Embryonic facial prominence (tissue), 1 donor: ENCODE measurements around the gene NPTX1.

Source experiments
- DNase-seq: peaks from one replicate; pipeline ENCODE4 v3.0.0-alpha.2; 2016; ENCODE audit errors: extremely low spot score

The NPTX1 gene

GRCh38 chr17:80443916-80444643, 32.3 kb downstream of the NPTX1 start:
- no peak for DNase-seq

DNA sequence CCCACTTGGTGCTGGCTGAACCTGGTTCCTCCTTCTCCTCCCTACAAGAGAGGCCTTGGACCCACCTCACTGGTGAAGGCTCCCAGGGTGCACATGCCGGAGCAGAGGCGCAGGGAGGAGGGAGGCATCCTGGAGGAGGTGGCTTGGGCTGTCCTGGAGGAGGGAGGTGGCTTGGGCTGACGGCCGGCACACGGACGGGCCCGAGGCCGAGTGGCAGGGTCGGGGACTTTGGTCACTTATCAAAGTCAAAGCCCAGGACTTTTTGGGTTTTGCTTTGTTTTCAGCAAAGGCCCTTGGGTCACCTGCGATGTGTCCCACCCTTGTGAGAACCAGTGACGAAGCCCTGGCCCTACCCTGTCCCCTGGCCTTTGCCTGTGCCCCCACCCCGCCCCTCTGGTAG, 32.9 kb downstream of the NPTX1 start:
- DNase-seq: no peak

DNA sequence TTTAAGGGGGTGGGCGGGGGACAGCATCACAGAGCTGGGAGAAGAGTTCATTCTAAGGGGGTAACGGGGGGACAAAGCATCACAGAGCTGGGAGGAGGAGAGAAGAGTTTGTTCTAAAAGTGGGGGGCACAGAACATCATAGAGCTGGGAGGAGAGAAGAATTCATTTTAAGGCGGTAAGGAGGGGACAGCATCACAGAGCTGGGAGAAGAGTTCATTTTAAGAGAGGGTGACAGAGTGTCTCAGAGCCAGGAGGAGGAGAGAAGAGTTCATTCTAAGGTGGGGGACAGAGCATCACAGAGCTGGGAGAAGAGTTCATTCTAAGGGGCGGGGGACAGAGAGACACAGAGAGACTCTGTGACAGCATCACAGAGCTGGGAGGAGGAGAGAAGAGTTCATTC, 33.6 kb downstream of the NPTX1 start:
- DNase-seq: no peak

GRCh38 chr17:80442323-80442659, 34.1 kb downstream of the NPTX1 start:
- DNase-seq: no peak

DNA sequence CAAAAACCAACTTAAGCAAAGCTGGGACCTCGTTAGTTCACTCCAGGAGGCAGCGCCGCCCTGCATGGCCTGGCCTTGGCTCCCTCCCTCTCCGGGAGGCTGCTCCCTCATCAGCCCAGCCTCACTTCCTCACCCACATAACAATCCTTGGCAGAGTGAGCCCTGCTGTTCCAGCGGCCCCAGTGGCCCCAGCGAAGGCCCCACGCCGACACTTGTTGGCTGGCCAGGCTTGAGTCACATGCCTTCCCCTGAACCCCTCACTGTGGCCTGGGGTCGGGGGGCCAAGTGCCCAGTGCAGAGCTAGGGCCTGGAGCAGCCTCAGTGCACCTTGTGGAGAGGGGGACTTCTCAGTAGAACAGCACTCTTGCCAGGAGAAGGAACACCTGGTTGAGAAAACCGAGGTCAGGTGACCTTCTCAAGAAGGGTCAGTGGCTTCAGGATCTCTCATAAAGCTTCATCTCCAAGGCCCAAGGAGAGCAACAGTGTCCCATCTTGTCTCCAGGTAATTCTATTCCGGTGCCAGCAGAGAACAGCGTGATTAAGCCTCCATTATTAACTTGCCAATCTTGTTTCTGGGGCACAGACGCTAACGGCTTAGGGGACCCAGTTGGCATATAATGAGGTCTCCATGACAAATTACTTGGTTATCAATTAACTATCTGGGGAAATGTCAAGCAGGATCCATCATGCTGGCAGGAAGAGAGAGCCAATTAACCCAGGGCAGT, 34.6 kb downstream of the NPTX1 start:
- no peak for DNase-seq

DNA sequence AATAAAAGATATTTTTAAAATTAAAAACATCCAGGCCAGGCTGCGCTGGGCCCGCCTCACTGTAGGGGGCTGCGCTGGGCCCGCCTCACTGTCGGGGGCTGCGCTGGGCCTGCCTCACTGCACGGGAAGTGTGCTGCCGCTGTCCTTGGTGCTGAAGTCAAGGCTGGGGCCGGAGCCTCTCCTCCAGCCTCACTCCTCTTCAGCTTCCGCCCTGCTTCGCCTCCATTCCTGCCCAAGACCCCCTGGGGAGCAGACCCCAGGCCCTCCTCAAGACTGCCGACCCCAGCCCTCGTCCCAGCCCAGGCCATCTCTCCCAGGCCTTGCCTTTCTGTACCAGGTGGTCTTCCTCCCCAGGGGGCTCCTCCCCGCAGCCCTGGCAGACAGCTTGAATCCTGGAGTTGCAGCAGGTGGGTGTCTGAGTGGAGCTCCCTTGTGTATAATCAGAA, 35.3 kb downstream of the NPTX1 start:
- no peak for DNase-seq

GRCh38 chr17:80439499-80439898, 36.9 kb downstream of the NPTX1 start:
- no peak for DNase-seq

GRCh38 chr17:80438806-80439205, 37.6 kb downstream of the NPTX1 start:
- no peak for DNase-seq

DNA sequence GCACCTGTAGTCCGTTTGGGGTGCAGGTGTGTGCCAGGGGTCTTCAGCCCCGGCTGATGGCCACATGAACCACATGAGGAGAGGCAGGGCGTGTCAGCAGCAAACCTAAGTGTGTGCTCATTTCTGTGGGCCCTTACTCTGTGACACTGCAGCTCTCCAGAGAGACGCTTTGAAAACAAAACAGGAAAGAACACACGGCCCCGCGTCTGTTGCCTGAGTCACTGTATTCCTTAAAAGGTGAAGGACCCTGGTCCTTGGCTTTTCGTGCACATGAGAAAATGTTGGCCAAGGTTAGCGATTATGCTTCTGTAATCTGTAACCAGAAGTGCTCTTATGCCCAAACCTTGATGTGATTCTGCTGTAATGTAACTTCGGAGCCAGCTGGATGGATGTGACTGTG, 38.9 kb downstream of the NPTX1 start:
- DNase-seq: no peak

DNA sequence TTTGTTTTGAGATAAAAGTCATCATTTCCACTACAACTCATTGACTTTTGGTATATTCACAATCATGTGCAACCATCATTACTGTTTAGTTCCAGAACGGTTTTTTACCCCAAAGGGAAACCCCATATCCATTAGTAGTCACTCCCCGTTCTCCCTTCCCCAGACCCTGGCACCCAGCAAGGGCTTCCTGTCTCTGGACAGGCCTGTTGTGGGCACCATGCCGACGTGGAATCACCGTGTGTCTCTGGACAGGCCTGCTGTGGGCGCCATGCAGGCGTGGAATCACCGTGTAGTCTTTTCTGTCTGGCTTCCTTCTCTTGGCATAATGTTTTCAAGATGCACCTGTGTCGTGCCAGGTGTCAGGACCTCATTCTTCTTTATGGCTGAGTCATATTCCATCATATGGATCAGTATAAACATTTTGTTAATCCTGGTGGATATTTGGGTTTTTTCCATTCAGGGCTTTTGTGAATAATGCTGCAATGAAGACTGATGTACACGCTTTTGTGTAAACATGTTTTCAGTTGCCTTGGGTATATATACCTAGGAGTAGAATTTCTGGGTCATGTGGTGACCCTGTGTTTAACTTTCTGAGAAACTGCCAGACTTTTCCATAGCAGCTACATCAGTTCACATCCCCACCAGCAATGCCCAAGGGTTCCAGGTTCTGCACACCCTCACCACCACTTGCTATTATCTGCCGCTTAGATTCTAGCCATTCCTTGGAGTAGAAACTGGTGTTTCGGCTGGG, 42.3 kb downstream of the NPTX1 start:
- no peak for DNase-seq

DNA sequence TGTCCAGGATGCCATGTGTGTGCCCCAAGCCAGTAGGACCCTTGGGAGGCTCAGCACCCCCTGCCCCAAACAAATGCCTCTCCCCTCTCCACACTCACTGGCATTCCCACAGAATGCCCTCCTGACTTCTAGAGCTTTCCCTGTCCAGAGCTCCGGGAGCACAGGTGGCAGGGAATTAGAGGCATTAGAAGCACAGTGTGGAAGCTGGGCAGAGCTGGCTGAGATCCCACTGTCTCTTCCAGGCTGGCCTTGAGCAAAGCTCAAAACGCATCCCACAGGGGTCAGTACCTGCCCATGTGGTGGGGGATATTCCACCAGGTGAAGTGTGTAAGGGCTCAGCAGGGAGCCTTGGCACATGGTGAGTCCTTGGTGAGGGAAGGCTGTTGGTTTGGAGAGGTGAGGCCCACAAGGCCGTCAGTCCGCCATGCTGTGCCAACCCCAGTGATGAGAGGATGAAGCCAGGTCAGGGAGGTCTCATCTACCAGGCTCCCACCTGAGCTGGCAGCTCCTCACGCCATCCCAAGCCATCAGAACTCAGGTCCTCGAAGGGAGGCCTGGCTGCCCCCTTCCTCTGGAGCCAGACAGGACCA, 43.4 kb downstream of the NPTX1 start:
- DNase-seq: no peak

DNA sequence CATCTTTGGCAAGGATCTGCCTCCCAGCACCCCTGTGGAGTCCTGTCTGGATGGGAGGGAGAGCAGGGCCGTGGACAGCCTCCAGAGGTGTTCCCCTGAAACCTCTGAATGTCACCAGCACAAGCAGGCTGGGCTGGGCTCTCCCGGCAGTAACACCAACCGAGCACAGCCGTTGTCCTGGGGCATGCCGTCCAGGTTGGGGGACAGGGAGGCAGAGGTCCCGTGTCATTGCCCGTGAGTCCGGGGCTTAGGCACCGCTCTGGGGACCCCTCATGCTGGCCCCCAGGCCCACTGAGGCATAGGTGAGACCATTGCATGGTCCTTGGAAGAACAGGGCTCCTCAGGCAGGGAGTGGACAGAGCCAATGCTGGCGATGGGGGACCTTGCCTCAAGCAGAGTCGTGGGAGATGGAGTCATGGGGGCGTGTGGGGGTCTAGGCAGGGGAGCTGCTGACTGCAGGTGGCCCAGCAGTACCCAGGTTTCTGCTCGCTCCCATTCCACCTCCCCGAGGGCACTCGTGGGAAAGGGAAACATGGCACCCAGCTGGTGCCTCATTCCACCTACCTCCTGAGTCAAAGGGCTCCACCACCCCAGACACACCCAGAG, 44.0 kb downstream of the NPTX1 start:
- no peak for DNase-seq

- DNase-seq: no peak
These were observed 44.9 kb downstream of the NPTX1 start for GRCh38 chr17:80431246-80432195.

DNA sequence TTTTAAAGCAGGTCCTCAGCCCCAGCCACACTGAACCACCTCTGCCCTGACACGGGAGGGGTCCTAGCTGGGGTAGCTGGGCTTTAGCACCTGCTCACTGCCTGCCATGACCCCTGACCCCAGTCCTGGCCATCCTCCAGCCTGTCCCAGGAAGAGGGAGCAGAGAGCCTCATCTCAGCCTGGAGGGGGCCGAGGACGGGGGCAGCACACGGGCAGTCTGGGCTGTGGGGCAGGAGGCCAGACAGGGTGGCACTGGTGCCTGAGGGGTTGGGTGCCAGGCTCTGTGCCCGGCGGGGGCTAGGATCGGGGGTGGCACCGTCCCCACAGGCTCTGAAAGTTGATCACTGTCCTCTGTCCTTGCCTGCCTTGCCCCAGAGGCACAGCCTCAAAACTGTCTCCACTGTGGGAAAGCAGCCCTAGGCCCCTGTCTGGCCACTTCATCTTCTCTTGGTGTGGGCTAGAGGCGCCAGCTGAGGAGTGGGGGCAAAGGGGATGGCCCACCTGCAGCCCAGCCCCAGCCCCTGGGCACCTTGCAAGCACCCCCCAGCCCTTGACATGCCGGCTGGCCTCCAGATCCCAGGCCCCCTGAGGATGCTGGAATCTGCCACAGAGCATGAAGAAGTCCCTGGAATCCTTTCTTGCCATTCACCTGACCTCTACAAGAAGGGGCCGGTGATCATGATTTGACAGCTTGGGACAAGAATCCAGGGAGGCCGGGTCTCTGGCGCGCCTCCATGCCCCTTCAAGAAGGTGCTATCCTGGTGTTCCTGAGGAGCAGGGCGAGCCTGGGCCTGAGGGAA, 45.8 kb downstream of the NPTX1 start:
- DNase-seq: no peak

DNA sequence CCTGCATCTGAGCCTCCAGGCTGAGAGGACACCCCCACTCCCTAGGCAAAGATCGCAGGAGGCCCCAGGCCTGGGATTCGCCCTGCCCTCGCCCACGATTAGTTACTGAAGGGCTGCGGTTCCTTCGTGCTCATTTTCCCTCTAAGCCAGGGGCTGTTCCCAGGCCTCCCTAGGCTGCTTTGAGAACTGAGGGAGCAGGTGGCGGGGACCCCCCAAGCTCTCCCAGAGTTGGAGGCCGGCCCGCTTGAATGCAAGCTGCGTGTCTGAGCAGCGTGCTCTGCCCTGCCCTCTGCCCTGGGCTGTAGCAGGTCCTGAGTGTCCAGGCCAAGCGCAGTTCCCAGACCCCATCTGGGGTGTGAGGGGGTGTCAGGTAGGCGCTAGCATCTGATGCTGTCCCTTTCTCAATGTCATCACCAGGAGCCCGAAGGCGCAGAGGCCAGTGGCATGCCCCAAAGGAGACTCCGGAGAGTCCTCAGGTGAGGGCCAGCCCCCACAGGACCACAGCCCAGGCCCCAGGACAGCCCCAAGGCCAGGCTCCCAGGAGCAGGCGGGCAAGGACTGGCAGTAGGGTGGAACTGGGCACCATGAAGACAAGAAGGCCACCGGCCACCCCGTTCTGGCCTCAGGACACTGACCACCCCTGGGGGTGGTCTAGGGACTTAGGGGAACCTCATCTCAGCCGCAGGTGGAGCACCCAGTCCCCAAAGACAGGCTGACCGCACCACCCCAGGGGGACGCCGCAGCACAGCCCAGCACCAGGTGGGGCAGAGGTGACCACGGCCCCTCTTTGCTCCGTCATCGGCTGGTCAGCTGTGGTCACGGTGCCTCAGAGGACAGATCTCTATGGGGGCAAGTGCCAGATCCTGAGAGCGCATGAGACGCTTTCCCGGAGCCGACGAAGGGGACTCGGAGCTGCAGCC, 46.8 kb downstream of the NPTX1 start:
- no peak for DNase-seq

- no peak for DNase-seq
These were observed 47.6 kb downstream of the NPTX1 start for GRCh38 chr17:80428796-80429195.

- no peak for DNase-seq
These were observed 48.0 kb downstream of the NPTX1 start for GRCh38 chr17:80428363-80428762.

- no peak for DNase-seq
These were observed 48.8 kb downstream of the NPTX1 start for GRCh38 chr17:80427366-80428282.
